ENCODE measurements around the gene PTPRN2. TPM values are rescaled to one million over a fixed set of nuclear protein-coding genes. Genes with fewer than 3 reads are reported as not detected.
"Not testable (repeated sequence)": the region's sequence is repeated elsewhere in the genome, so short reads cannot be mapped to it uniquely, and the experiment has no call there.

The PTPRN2 gene
- total RNA-seq, 1 donor from 2014 or later: 11.4 TPM

GRCh38 chr7:158377800-158378623 is 209.6 kb downstream of the PTPRN2 start:
- peaks cover 8% of the 10 kb centered on the region for H3K27me3 Mint-ChIP-seq
- no peak for TF ChIP-seq CTCF (IDR thresholded peaks at IDR 0.05; ENCODE audit: unreplicated experiment)
- no peak overlapping the region for H3K27ac Mint-ChIP-seq
- H3K36me3 Mint-ChIP-seq (ENCODE audit: insufficient read depth): no peaks in the 10 kb centered on the region
- peaks cover 2% of the 10 kb centered on the region for H3K4me1 Mint-ChIP-seq (ENCODE audit: low read depth)
- no peak for DNase-seq (ENCODE audit: low spot score, unreplicated experiment)
- H3K9me3 Mint-ChIP-seq (ENCODE audit: low read depth): peaks cover 22% of the 10 kb centered on the region
- no peak overlapping the region for H3K4me3 Mint-ChIP-seq (ENCODE audit: low read depth)

GRCh38 chr7:158376839-158377186 is 210.8 kb downstream of the PTPRN2 start:
- peaks cover 19% of the 10 kb centered on the region for H3K9me3 Mint-ChIP-seq (ENCODE audit: low read depth)
- not testable (repeated sequence) for H3K4me3 Mint-ChIP-seq (ENCODE audit: low read depth); H3K36me3 Mint-ChIP-seq (ENCODE audit: insufficient read depth)

GRCh38 chr7:158376146-158376838 is 211.3 kb downstream of the PTPRN2 start:
- H3K27me3 Mint-ChIP-seq; H3K27ac Mint-ChIP-seq; H3K4me3 Mint-ChIP-seq (ENCODE audit: low read depth); H3K4me1 Mint-ChIP-seq (ENCODE audit: low read depth); H3K36me3 Mint-ChIP-seq (ENCODE audit: insufficient read depth); DNase-seq (ENCODE audit: low spot score, unreplicated experiment): not testable (repeated sequence)
- peaks cover 18% of the 10 kb centered on the region for H3K9me3 Mint-ChIP-seq (ENCODE audit: low read depth)

More at GRCh38 chr7:158376839-158377186, 210.8 kb downstream of the PTPRN2 start:
- H3K27ac Mint-ChIP-seq; H3K4me1 Mint-ChIP-seq (ENCODE audit: low read depth); DNase-seq (ENCODE audit: low spot score, unreplicated experiment); H3K27me3 Mint-ChIP-seq: not testable (repeated sequence)

GRCh38 chr7:158375034-158375433 is 212.6 kb downstream of the PTPRN2 start:
- H3K4me1 Mint-ChIP-seq (ENCODE audit: low read depth): peaks cover 2% of the 10 kb centered on the region
- H3K9me3 Mint-ChIP-seq (ENCODE audit: low read depth): peaks cover 9% of the 10 kb centered on the region
- H3K27me3 Mint-ChIP-seq: peaks cover 4% of the 10 kb centered on the region
- H3K36me3 Mint-ChIP-seq (ENCODE audit: insufficient read depth): no peaks in the 10 kb centered on the region
- no peak overlapping the region for H3K27ac Mint-ChIP-seq
- TF ChIP-seq CTCF (IDR thresholded peaks at IDR 0.05; ENCODE audit: unreplicated experiment): no peak
- no peak overlapping the region for H3K4me3 Mint-ChIP-seq (ENCODE audit: low read depth)
- no peak for DNase-seq (ENCODE audit: low spot score, unreplicated experiment)

GRCh38 chr7:158374586-158374985 is 213.0 kb downstream of the PTPRN2 start:
- Mint-ChIP-seq H3K27ac (no peak overlapping the region), H3K4me1 (ENCODE audit: low read depth) (peaks cover 2% of the 10 kb centered on the region), H3K9me3 (ENCODE audit: low read depth) (peaks cover 4% of the 10 kb centered on the region), H3K36me3 (ENCODE audit: insufficient read depth) (no peaks in the 10 kb centered on the region), H3K27me3 (peaks cover 4% of the 10 kb centered on the region), H3K4me3 (ENCODE audit: low read depth) (no peak overlapping the region)
- TF ChIP-seq CTCF (IDR thresholded peaks at IDR 0.05; ENCODE audit: unreplicated experiment): no peak
- DNase-seq (ENCODE audit: low spot score, unreplicated experiment): no peak

- H3K27ac Mint-ChIP-seq: no peak overlapping the region
- no peak for TF ChIP-seq CTCF (IDR thresholded peaks at IDR 0.05; ENCODE audit: unreplicated experiment)
- no peak overlapping the region for H3K4me3 Mint-ChIP-seq (ENCODE audit: low read depth)
- no peaks in the 10 kb centered on the region for H3K36me3 Mint-ChIP-seq (ENCODE audit: insufficient read depth)
- H3K4me1 Mint-ChIP-seq (ENCODE audit: low read depth): peaks cover 2% of the 10 kb centered on the region
- no peak for DNase-seq (ENCODE audit: low spot score, unreplicated experiment)
- H3K27me3 Mint-ChIP-seq: peaks cover 4% of the 10 kb centered on the region
- no peaks in the 10 kb centered on the region for H3K9me3 Mint-ChIP-seq (ENCODE audit: low read depth)
Measured at GRCh38 chr7:158374146-158374545, 213.5 kb downstream of the PTPRN2 start.
